GM18499 (cell line): Measurements from ENCODE around the gene WFDC9.
"Not testable (repeated sequence)": the region's sequence is repeated elsewhere in the genome, so short reads cannot be mapped to it uniquely, and the experiment has no call there.

Experiments used
- ATAC-seq: cut with Tn5 transposase; IDR thresholded peaks from one replicate; pipeline ENCODE4 v1.9.1; 2021; ENCODE audit warnings: moderate number of reproducible peaks; ENCODE audit not compliant: insufficient read depth, unreplicated experiment

Gene WFDC9

GRCh38 chr20:45593498-45593897, 37.6 kb downstream of the WFDC9 start:
- no peak for ATAC-seq

GRCh38 chr20:45592574-45593189, 38.4 kb downstream of the WFDC9 start:
- no peak for ATAC-seq

GRCh38 chr20:45589725-45590124, 41.4 kb downstream of the WFDC9 start:
- no peak for ATAC-seq

DNA sequence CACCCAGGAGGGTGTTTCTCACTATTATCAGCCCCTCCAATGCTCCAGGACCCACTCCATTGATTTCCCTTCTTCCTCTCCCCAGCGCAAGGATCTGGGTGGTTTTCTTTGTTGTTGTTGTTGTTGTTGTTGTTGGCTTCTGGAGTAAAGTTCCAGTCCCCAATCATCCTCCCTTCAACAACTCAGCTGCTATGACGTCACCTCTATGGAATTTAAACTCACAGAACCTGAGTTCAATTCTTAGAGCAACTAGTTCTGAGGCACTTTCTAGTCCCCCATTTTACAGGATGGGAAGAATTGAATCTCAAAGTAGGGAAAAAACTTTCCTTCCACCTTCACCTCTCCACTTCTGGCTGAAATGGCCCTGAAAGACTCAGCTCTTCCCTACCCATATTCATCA, 42.3 kb downstream of the WFDC9 start:
- ATAC-seq: no peak

GRCh38 chr20:45585986-45586385, 45.1 kb downstream of the WFDC9 start:
- not testable (repeated sequence) for ATAC-seq

GRCh38 chr20:45584294-45584693, 46.8 kb downstream of the WFDC9 start:
- not testable (repeated sequence) for ATAC-seq

- ATAC-seq: no peak
Observed at GRCh38 chr20:45583502-45583901, 47.6 kb downstream of the WFDC9 start.

- ATAC-seq: no peak
Observed at GRCh38 chr20:45581702-45582101, 49.4 kb downstream of the WFDC9 start.

- ATAC-seq: no peak
Observed at GRCh38 chr20:45579184-45579583, 51.9 kb downstream of the WFDC9 start, which contains the start of gene WFDC8. Gene WFDC8 (minus strand): TSS chr20:45579284. CDS start chr20:45579247, 37 bp downstream.

DNA sequence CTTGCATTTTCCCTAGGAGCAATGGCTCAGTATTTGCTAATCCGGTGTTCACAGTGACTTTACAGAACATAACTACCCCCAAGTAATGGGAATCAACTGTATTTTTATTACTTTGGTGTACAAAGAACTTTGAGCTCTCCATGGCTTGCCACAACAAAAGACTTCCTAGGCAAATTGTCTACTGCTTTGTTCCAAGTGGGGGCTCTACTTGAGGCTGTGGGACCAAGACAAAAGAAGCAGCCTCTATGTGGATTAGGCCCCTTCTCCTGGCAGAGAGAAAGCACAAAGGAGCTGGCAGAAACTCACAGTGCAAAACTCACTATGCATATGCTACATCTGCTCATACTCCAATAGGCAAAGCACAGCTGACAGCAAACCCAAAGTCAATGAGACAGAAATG, 52.9 kb downstream of the WFDC9 start:
- no peak for ATAC-seq

- ATAC-seq: no peak
Observed at GRCh38 chr20:45576995-45577394, 54.1 kb downstream of the WFDC9 start.

DNA sequence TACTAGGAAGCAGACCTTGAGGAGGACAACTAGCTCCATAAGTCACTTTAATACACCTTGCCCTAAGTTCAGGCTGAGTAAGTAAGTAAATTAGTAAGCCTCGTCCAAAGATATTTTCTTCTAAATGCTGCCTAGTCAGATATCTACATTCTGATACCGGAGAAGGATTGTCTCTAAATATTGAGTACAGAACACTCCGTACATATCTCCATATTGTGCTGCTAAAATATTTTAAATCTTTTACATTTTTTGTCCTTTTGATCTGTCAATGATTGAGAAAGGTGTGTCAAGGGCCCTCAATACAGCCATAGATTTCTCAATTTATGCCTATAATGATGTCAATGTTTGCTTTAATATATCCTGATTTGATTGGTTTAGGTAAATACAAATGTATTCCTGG, 55.2 kb downstream of the WFDC9 start:
- ATAC-seq: no peak

DNA sequence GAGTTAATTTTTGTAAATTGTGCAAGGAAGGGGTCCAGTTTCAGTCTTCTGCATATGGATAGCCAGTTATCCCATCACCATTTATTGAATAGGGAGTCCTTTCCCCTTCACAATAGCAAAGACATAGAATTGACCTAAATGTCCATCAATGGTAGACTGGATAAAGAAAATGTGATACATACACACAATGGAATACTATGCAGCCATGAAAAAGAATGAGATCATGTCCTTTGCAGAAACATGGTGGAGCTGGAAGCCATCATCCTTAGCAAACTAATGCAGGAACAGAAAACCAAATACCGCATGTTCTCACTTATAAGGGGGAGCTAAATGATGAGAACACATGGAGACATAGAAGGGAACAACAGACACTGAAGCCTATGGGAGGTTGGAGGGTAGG, 61.4 kb downstream of the WFDC9 start:
- not testable (repeated sequence) for ATAC-seq

DNA sequence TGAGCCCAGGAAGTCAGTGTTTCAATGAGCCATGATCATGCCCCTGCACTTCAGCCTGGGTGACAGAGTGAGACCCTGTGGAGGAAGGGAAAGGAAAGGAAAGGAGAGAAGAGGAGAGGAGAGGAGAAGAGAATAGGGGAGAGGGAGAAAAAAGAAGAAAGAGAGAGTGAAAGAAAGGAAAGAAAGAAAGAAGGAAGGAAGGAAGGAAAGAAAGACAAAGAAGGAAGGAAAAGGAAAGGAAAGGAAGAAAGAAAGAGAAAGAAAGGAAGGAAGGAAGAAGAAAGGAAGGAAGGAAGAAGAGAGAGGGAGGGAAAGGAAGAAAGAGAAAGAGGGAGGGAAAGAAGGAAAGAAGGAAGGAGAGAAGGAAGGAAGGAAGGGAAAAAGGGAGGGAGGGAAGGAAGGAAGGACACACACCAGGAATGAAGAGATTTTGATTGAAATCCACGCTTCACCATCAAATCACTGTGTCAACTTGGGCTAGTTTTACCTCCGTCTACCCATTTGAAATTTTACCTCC, 66.3 kb downstream of the WFDC9 start:
- no peak for ATAC-seq
